ENCODE results near the gene APRT.

Gene APRT

DNA sequence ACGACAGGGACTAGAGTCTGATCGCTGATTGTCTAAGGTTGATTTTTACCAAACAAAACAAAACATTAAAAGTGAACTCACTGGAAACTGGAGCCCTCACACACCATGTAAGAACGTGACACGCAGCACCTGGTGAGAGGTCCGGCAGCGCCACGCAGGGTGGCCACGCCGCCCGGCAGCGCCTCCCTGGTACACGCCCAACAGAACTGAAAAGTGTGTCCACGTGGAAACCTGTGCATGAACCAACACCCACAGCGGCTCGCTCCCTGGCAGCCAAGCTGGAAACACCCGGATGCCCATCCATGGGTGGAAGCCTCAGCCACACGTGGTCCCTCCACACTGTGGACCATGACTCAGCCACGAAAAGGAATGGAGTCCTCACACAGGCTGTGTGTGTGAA lies 35.9 kb upstream of the APRT start:
- TF ChIP-seq, protein P1, sequence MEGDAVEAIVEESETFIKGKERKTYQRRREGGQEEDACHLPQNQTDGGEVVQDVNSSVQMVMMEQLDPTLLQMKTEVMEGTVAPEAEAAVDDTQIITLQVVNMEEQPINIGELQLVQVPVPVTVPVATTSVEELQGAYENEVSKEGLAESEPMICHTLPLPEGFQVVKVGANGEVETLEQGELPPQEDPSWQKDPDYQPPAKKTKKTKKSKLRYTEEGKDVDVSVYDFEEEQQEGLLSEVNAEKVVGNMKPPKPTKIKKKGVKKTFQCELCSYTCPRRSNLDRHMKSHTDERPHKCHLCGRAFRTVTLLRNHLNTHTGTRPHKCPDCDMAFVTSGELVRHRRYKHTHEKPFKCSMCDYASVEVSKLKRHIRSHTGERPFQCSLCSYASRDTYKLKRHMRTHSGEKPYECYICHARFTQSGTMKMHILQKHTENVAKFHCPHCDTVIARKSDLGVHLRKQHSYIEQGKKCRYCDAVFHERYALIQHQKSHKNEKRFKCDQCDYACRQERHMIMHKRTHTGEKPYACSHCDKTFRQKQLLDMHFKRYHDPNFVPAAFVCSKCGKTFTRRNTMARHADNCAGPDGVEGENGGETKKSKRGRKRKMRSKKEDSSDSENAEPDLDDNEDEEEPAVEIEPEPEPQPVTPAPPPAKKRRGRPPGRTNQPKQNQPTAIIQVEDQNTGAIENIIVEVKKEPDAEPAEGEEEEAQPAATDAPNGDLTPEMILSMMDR (conservative IDR thresholded peaks at IDR 0.05): no peak
- H3K27ac ChIP-seq: no peak overlapping the region

DNA sequence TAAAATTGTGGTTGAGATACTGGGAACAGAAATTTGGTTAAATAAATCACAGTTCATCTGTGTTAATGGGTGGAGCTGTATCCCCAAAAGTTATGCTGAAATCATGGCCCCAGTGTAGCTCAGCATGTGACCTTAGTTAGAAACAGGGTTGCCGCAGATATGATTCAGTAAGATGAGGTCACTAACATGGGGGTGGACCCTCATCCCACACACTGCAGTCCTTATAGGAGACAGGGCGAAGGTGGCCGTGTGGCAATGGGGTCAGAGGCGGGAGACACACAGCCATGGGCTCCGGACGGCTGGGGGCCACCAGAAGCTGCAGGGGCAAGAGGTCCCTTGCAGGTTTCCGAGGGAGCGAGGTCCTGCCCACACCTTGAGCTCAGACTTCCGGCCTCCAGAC lies 34.4 kb upstream of the APRT start:
- TF ChIP-seq, protein P1 (conservative IDR thresholded peaks at IDR 0.05): no peak
- H3K27ac ChIP-seq: no peak overlapping the region

DNA sequence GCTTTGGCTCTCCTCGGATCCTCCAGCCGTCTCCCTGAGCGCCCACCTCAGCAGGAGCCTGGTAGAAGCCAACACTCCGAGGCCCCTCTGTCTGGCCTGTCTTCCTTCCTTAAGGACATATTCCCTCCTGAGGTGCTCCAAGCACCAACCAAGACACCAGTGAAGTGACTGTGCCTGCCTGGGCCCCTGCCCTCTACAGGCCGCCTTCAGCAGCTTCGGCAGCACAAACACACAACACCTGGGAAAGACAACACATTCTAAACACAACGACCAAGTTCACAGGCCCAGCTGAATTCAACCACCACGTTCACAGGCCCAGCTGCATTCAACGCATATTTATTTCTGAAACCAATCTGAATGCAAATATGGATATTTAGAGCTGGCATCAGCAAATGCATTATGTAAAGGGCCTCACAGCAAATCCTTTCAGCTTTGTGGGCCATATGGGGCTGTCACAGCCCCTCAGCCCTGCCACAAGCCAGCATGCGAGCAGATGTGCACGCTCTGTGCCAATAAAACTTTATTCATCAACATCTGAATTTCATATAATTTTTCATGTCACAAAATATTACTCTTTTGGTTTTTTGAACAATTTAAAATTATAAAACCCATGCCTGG lies 32.8 kb upstream of the APRT start:
- no peak overlapping the region for H3K27ac ChIP-seq

DNA sequence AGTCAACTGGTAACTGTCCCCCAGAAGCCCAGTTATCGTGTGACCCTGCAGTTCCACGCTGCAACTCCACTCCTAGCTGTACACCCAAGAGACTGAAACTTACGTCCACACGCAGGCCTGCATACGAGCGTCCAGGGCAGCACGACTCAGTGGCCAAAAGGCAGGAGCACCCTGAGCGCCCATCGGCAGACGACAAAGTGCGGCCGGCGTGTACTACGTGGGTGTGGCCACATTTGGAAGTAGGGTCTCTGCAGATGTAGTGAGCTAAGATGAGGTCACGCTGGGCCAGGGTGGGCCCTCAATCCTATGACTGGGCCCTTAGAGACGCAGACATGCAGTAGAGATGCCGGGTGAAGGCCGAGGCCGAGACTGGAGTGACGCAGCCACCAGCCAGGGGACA lies 31.5 kb upstream of the APRT start:
- TF ChIP-seq, protein P1 (conservative IDR thresholded peaks at IDR 0.05): no peak
- H3K27ac ChIP-seq: no peak overlapping the region

More for the DNA sequence above, 32.8 kb upstream of the APRT start:
- TF ChIP-seq, protein P1 (conservative IDR thresholded peaks at IDR 0.05): no peak; the same call in 1 of the 2 replicates

DNA sequence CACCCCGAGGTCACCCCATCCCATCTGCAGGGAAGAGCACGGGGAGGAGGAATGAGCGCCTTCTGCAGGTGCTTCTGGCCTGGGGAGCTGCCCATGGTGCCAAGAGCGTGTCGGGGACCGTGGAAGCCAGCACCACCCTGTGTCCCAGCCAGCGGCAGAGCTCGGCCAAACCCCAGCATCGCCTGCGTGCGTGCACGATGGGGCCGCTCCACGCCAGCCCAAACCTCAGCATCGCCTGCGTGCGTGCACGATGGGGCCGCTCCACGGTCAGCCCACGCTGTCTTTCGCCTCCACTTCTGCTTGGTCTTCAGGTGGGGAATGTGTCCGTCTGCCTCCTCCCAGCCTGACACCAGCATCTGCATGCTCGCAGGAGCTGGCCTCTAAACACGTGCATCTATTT lies 31.1 kb upstream of the APRT start:
- TF ChIP-seq, protein P1 (conservative IDR thresholded peaks at IDR 0.05): no peak
- no peak overlapping the region for H3K27ac ChIP-seq

DNA sequence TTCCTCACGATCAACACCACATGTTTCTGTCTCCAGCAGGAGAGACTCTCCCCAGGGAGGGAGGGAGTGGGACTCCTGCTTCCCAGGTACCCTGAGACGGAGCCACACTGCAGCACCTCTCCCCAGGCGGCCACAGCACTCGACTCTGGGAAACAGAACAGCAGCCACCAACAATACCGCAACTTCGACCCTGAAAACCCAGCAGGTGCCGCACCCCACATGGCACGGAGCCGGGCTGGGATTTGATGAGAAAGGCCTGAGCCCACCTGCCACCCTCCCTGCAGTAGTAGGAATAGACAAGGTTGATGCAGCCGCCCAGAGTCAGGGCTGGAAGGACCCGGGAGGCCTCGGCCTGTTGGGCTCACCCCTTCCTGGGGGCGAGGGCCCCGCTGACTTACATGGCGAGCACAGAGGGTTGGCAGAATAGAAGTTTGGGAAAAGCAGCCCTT lies 30.6 kb upstream of the APRT start:
- TF ChIP-seq, protein P1 (conservative IDR thresholded peaks at IDR 0.05): no peak
- no peak overlapping the region for H3K27ac ChIP-seq

- no peak overlapping the region for H3K27ac ChIP-seq
- TF ChIP-seq, protein P1 (conservative IDR thresholded peaks at IDR 0.05): no peak
Measured at GRCh38 chr16:88841521-88842307, 30.0 kb upstream of the APRT start.

All from VCaP (cell line).